ENCODE measurements around the gene TPST2.
A peak's percentile ranks its signal among the peaks of the same experiment; 100 is the strongest.

TPST2 gene

DNA sequence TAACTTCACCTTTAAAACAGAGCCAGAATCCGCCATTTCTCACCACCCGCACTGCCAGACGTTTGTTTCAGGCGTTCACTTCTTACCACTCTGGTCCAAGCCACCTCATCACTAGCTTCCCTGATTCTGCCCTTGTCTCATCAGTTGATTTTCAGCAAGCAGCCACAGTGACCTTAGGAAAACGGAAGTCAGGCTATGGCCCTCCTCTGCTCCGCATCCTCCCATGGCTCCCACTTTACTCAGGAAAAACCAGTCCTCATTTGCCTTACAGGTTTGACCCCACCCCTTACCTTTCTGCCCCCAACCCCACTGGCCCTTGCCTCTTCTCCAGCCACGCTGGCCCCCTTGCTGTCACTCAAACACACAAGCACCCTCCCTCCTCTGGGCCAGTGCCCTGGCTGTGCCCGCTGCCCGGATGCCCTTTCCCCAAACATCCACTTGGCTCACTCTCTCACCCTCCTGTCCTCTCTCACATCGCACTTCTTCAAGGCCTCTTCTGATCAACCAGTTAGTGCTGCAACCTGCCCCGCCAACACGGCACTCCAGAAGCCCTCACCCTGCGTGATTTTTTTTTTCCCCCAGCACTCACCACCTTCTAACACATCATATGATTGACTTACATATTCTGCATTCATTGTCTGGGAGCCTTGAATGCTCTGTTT is 18.9 kb downstream of the TPST2 start:
- TF ChIP-seq Cebpa-rat (IDR thresholded peaks at IDR 0.05) = no peak
- H3K9ac ChIP-seq = no peak overlapping the region
- H3K9me3 ChIP-seq = no peaks in the 10 kb centered on the region
- H3K4me3 ChIP-seq = no peak overlapping the region
- peaks cover 98% of the 10 kb centered on the region for H3K4me1 ChIP-seq
- H3K4me2 ChIP-seq = peak overlapping the region; percentile 53
- H4K20me1 ChIP-seq = peaks cover 79% of the 10 kb centered on the region
- H3K27me3 ChIP-seq = no peaks in the 10 kb centered on the region
- peak overlapping the region; percentile 25; the same call in 1 of the 2 replicates for H3K27ac ChIP-seq
- H3K36me3 ChIP-seq = peaks cover 42% of the 10 kb centered on the region

DNA sequence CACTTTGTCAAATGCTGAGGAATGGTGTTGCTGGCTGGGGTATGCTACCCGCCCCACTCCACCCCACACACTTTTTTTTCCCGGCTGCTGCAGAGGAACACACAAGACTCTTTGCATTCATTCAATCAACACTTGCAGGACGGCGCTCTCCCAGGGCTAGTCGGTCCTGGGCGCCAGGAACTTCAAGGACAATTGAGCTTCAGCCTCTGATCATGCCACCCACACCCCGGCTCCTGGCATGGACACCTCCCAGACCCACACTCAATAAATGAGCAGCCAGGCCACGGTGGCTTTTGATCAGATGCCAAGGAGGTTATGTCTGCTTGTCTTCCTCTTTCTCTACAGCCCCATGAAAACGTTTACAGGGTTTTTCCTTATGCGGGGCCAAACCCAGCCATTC is 19.8 kb downstream of the TPST2 start:
- peak overlapping the region; percentile 53 for H3K4me2 ChIP-seq
- no peak overlapping the region for H3K4me3 ChIP-seq
- H4K20me1 ChIP-seq = peaks cover 79% of the 10 kb centered on the region
- H3K27ac ChIP-seq = peak overlapping the region; percentile 25; the same call in 1 of the 2 replicates
- no peak for TF ChIP-seq Cebpa-rat (IDR thresholded peaks at IDR 0.05)
- H3K9ac ChIP-seq = no peak overlapping the region
- no peaks in the 10 kb centered on the region for H3K9me3 ChIP-seq
- peaks cover 41% of the 10 kb centered on the region for H3K36me3 ChIP-seq
- peaks cover 98% of the 10 kb centered on the region for H3K4me1 ChIP-seq
- no peaks in the 10 kb centered on the region for H3K27me3 ChIP-seq

- no peak overlapping the region for H3K4me3 ChIP-seq
- H3K27ac ChIP-seq = 0 out of 2 replicates have a peak overlapping the region, but pooled peaks have one; percentile 4
- TF ChIP-seq Cebpa-rat (IDR thresholded peaks at IDR 0.05) = peak; percentile 81
- H3K4me2 ChIP-seq = peak overlapping the region; percentile 60
- no peak overlapping the region for H3K9ac ChIP-seq
- peaks cover 82% of the 10 kb centered on the region for H4K20me1 ChIP-seq
- H3K36me3 ChIP-seq = peaks cover 46% of the 10 kb centered on the region
- no peaks in the 10 kb centered on the region for H3K27me3 ChIP-seq
- peaks cover 97% of the 10 kb centered on the region for H3K4me1 ChIP-seq
- no peaks in the 10 kb centered on the region for H3K9me3 ChIP-seq
Observed at GRCh38 chr22:26568207-26568706, 21.7 kb downstream of the TPST2 start.

GRCh38 chr22:26567610-26568009 is 22.3 kb downstream of the TPST2 start:
- H3K4me2 ChIP-seq = peak overlapping the region; percentile 60
- H3K36me3 ChIP-seq = peaks cover 50% of the 10 kb centered on the region
- no peaks in the 10 kb centered on the region for H3K27me3 ChIP-seq
- no peak overlapping the region for H3K27ac ChIP-seq
- no peak overlapping the region for H3K4me3 ChIP-seq
- no peak overlapping the region for H3K9ac ChIP-seq
- peaks cover 88% of the 10 kb centered on the region for H4K20me1 ChIP-seq
- no peaks in the 10 kb centered on the region for H3K9me3 ChIP-seq
- TF ChIP-seq Cebpa-rat (IDR thresholded peaks at IDR 0.05) = no peak
- H3K4me1 ChIP-seq = peaks cover 97% of the 10 kb centered on the region

DNA sequence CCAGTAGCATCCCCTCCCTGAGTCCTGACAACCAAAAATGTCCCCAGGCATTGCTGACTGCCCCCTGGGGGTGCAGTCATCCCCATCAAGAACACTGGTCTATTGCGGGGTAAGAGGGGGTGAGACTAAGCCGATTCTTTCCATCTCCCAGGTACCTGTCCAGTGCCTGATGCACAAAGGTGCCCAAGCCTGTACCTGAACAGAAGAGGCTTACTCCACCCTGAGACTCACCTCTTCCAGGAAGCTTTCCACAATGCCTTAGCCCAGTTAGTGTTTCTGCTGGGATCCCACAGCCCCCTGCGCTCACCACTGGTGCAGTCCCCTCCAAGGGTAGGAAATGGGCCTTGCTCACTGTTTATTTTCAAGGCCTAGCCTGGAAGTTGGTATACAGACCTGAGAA is 22.9 kb downstream of the TPST2 start:
- H3K4me2 ChIP-seq = peak overlapping the region; percentile 60

DNA sequence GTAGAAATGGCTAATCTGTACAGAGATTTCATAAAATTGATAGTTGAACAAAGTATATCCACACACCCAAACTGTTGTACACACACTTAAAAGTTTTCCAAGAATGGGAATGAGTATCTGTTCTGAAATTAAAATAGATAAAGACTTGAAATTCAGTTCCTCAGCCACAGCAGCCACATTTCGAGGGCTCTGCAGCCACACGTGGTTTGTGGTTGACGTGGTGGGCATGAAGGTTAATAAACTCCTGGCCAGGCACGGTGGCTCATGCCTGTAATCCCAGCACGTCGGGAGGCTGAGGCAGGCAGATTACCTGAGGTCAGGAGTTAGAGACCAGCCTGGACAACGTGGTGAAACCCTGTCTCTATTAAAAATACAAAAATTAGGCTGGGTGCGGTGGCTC is 24.0 kb downstream of the TPST2 start:
- H3K27me3 ChIP-seq = no peaks in the 10 kb centered on the region
- H3K36me3 ChIP-seq = peaks cover 53% of the 10 kb centered on the region
- H3K9ac ChIP-seq = peak overlapping the region; percentile 19; the same call in 1 of the 2 replicates
- peak overlapping the region; percentile 60 for H3K4me2 ChIP-seq
- H3K9me3 ChIP-seq = no peaks in the 10 kb centered on the region
- H4K20me1 ChIP-seq = peaks cover 89% of the 10 kb centered on the region
- H3K27ac ChIP-seq = peak overlapping the region; percentile 35; the same call in 1 of the 2 replicates
- peaks cover 91% of the 10 kb centered on the region for H3K4me1 ChIP-seq
- TF ChIP-seq Cebpa-rat (IDR thresholded peaks at IDR 0.05) = no peak
- no peak overlapping the region for H3K4me3 ChIP-seq

More for the DNA sequence above, 22.9 kb downstream of the TPST2 start:
- no peaks in the 10 kb centered on the region for H3K9me3 ChIP-seq
- peaks cover 97% of the 10 kb centered on the region for H3K4me1 ChIP-seq
- H3K36me3 ChIP-seq = peaks cover 51% of the 10 kb centered on the region
- no peak overlapping the region for H3K4me3 ChIP-seq
- no peak overlapping the region for H3K27ac ChIP-seq
- no peak for TF ChIP-seq Cebpa-rat (IDR thresholded peaks at IDR 0.05)
- peaks cover 91% of the 10 kb centered on the region for H4K20me1 ChIP-seq
- no peaks in the 10 kb centered on the region for H3K27me3 ChIP-seq
- 0 out of 2 replicates have a peak overlapping the region, but pooled peaks have one; percentile 13 for H3K9ac ChIP-seq

GRCh38 chr22:26565181-26565580 is 24.8 kb downstream of the TPST2 start:
- Histone ChIP-seq H3K27me3 (no peaks in the 10 kb centered on the region), H4K20me1 (peaks cover 87% of the 10 kb centered on the region), H3K36me3 (peaks cover 48% of the 10 kb centered on the region), H3K9me3 (no peaks in the 10 kb centered on the region), H3K4me3 (no peak overlapping the region), H3K9ac (no peak overlapping the region), H3K4me2 (peak overlapping the region; percentile 43), H3K27ac (peak overlapping the region; percentile 18; the same call in 1 of the 2 replicates), H3K4me1 (peaks cover 87% of the 10 kb centered on the region)
- TF ChIP-seq Cebpa-rat (IDR thresholded peaks at IDR 0.05) = no peak

GRCh38 chr22:26564672-26565071 is 25.3 kb downstream of the TPST2 start:
- Histone ChIP-seq H3K9me3 (no peaks in the 10 kb centered on the region), H3K27me3 (no peaks in the 10 kb centered on the region), H4K20me1 (peaks cover 87% of the 10 kb centered on the region), H3K4me3 (no peak overlapping the region), H3K9ac (no peak overlapping the region), H3K4me1 (peaks cover 88% of the 10 kb centered on the region), H3K36me3 (peaks cover 54% of the 10 kb centered on the region), H3K27ac (no peak overlapping the region), H3K4me2 (peak overlapping the region; percentile 43; the same call in 1 of the 2 replicates)
- TF ChIP-seq Cebpa-rat (IDR thresholded peaks at IDR 0.05) = no peak

DNA sequence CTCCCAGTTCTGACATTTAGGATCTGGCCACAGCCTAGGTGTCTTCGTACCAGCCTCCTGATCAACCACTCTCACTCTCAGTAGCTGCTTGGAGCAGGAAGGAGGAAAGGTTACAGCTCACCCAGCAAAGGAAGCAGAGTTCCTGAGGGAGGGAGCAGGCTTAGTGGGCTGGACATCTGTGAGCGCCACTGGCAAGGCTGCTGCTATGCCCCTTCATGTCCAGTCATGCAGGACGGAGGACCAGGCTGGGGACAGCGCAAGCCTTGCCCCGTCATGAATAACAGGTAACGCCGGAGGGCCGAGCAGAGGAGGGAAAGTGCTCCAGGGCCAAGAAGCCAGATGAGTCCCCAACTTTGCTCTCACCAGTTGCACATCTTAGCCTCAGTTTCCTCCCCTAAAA is 25.8 kb downstream of the TPST2 start:
- Histone ChIP-seq H3K4me1 (peaks cover 89% of the 10 kb centered on the region), H3K9ac (no peak overlapping the region), H3K27me3 (no peaks in the 10 kb centered on the region), H3K36me3 (peaks cover 52% of the 10 kb centered on the region), H3K4me3 (no peak overlapping the region), H3K4me2 (0 out of 2 replicates have a peak overlapping the region, but pooled peaks have one; percentile 43), H3K9me3 (no peaks in the 10 kb centered on the region), H4K20me1 (peaks cover 90% of the 10 kb centered on the region), H3K27ac (no peak overlapping the region)
- no peak for TF ChIP-seq Cebpa-rat (IDR thresholded peaks at IDR 0.05)

DNA sequence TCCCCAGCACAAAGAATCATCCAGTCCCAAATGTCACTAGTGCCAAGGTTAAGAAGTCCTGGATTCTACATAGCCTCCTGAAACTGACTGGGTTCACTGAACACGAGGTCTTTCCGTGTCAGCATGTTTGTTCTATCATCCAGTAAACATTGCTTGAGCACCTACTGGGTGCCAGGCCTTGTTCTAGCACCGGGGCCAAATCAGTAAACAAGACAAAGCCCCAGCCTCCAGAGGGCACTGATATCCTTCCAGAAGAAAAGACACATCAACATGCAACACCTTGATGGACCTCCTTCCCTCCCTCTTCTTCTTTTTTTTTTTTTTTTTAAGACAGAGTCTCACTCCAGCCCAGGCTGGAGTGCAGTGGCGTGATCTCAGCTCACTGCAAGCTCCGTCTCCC is 26.9 kb downstream of the TPST2 start:
- TF ChIP-seq Cebpa-rat (IDR thresholded peaks at IDR 0.05) = no peak
- Histone ChIP-seq H3K9ac (no peak overlapping the region), H3K4me1 (peaks cover 87% of the 10 kb centered on the region), H3K4me2 (no peak overlapping the region), H3K27ac (0 out of 2 replicates have a peak overlapping the region, but pooled peaks have one; percentile 22), H4K20me1 (peaks cover 95% of the 10 kb centered on the region), H3K36me3 (peaks cover 50% of the 10 kb centered on the region), H3K27me3 (no peaks in the 10 kb centered on the region), H3K4me3 (no peak overlapping the region), H3K9me3 (no peaks in the 10 kb centered on the region)
